ENCODE measurements around the gene SLC13A3.

The SLC13A3 gene

DNA sequence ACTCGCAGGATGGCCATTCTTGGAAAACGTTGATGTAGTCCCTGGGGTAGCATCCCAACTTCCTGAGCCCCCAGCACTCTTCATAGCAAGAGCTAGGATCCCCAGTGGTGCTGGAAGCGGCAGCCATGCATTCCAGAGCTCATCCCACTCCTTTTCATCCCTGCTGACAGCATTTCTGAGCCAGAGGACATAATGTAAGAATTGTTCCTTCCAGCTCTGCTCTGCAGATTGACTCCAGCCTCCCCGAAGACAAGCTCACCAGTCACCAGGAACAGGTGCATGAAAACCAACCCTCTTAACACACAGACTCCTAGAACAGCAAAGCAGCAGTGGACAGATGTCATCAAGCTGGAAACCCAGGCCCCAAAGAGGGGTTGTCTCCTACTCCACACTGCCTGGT is 3.8 kb downstream of the SLC13A3 start:
- TF ChIP-seq, protein P1, sequence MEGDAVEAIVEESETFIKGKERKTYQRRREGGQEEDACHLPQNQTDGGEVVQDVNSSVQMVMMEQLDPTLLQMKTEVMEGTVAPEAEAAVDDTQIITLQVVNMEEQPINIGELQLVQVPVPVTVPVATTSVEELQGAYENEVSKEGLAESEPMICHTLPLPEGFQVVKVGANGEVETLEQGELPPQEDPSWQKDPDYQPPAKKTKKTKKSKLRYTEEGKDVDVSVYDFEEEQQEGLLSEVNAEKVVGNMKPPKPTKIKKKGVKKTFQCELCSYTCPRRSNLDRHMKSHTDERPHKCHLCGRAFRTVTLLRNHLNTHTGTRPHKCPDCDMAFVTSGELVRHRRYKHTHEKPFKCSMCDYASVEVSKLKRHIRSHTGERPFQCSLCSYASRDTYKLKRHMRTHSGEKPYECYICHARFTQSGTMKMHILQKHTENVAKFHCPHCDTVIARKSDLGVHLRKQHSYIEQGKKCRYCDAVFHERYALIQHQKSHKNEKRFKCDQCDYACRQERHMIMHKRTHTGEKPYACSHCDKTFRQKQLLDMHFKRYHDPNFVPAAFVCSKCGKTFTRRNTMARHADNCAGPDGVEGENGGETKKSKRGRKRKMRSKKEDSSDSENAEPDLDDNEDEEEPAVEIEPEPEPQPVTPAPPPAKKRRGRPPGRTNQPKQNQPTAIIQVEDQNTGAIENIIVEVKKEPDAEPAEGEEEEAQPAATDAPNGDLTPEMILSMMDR (IDR thresholded peaks at IDR 0.05; ENCODE audit: low read depth, low read length, missing control alignments) = no peak
- Histone ChIP-seq H3K4me3 (ENCODE audit: low read depth, low read length) (no peak overlapping the region), H3K36me3 (replicated peaks) (no peaks in the 10 kb centered on the region), H3K27ac (no peak overlapping the region), H3K27me3 (replicated peaks) (peaks cover 23% of the 10 kb centered on the region)
- in situ Hi-C loops (cut with HindIII; ENCODE audit: low pct_ligation_motif_present, low sequenced_read_pairs) = no loop called here
- no peak for DNase-seq

DNA sequence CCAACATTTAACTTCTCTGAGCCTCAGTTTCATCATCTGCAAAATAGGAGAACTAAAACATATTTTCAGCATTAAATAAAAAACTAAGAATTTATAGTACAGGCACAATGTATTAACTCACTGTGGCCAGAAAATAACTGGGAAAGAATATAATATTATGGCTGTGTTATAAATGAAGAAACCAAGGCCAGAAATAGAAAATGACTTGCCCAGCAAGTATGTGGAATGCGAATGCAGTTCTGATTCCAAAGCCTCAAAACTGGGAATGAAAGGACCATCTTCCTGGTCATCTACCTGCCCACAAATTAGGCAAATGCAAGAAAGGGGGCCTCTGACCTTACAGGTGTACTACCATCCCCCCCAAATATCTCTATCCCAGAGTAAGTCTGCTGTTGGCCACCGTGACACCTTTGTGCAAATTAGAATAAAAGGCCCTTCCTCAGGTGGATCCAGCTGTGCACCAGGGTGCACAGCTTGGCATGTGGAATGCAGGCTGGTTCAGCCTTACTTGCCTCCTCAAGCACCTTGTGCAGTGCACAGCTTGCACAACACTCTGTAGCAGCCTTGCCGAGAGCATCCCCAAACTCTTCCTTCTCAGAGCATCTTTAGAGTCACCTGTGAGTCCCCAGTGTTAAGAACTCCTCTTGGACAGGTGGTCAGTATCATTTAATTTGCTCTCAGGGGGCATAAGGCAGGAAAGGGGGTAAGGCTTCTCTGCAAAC is 4.4 kb downstream of the SLC13A3 start:
- H3K36me3 ChIP-seq (replicated peaks) = no peaks in the 10 kb centered on the region
- H3K27me3 ChIP-seq (replicated peaks) = peaks cover 21% of the 10 kb centered on the region
- no peak overlapping the region for H3K27ac ChIP-seq
- H3K4me3 ChIP-seq (ENCODE audit: low read depth, low read length) = no peak overlapping the region
- no peak for DNase-seq
- TF ChIP-seq, protein P1 (IDR thresholded peaks at IDR 0.05; ENCODE audit: low read depth, low read length, missing control alignments) = no peak
- in situ Hi-C loops (cut with HindIII; ENCODE audit: low pct_ligation_motif_present, low sequenced_read_pairs) = no loop called here

DNA sequence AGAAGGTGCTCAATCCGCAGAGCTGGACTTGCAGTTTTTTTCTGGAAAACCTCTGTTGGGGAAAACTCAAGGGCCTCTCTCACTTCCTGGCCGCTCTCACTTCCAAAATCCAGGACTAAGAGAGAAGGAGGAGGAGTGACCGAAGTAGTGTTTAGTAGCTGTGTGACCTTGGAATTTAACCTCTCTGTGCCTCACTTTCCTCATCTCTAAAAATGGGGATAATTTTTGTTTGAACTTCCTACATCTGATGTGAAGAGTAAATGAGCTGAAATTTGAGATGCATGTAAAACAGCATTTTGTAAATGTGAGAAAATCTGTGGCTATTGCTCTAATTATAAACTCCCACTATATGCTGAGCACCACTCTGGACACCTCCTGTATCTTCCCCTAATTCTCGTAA is 5.1 kb downstream of the SLC13A3 start:
- DNase-seq = no peak
- TF ChIP-seq, protein P1 (IDR thresholded peaks at IDR 0.05; ENCODE audit: low read depth, low read length, missing control alignments) = no peak
- in situ Hi-C loops (cut with HindIII; ENCODE audit: low pct_ligation_motif_present, low sequenced_read_pairs) = no loop called here
- Histone ChIP-seq H3K4me3 (ENCODE audit: low read depth, low read length) (no peak overlapping the region), H3K27ac (no peak overlapping the region), H3K27me3 (replicated peaks) (peaks cover 14% of the 10 kb centered on the region), H3K36me3 (replicated peaks) (no peaks in the 10 kb centered on the region)

DNA sequence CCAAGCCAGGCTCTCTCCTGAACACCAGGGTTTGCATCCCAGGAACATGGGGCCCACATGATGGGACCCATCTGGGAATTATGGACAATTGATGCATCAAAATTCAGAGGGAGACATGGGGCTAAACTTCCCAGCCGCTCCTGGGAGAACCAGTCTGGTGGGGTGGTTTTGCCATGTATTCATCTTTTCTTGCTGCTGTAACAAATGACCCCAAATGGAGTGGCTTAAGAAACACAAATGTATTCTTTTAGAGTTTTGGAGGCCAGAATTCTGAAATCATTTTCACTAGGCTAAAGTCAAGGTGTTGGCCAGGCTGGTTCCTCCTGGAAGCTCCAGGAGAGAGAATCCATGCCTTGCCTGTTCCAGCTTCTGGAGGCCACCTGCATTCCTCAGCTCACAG is 6.5 kb downstream of the SLC13A3 start:
- Histone ChIP-seq H3K27ac (no peak overlapping the region), H3K27me3 (replicated peaks) (peaks cover 2% of the 10 kb centered on the region), H3K4me3 (ENCODE audit: low read depth, low read length) (no peak overlapping the region), H3K36me3 (replicated peaks) (no peaks in the 10 kb centered on the region)
- in situ Hi-C loops (cut with HindIII; ENCODE audit: low pct_ligation_motif_present, low sequenced_read_pairs) = no loop called here
- TF ChIP-seq, protein P1 (IDR thresholded peaks at IDR 0.05; ENCODE audit: low read depth, low read length, missing control alignments) = no peak
- DNase-seq = no peak

DNA sequence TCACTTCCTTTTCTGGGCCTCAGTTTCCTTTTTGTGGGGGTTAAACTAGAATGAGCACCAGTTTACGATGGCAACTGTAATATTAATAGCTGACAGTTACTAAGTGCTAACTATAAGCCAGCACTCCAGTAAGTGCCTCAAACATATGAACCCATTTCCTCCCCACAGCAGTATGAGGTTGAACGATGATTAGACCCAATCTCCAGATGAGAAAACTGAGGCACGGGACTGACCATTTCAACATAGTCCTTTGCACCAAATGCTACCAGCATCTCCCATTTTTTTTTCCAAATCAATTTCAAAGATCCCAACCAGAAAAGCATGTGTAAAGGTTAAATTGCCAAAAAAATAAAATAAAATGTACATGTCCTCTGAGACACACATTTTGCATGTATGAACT is 7.1 kb downstream of the SLC13A3 start:
- TF ChIP-seq, protein P1 (IDR thresholded peaks at IDR 0.05; ENCODE audit: low read depth, low read length, missing control alignments) = no peak
- DNase-seq = no peak
- in situ Hi-C loops (cut with HindIII; ENCODE audit: low pct_ligation_motif_present, low sequenced_read_pairs) = no loop called here

DNA sequence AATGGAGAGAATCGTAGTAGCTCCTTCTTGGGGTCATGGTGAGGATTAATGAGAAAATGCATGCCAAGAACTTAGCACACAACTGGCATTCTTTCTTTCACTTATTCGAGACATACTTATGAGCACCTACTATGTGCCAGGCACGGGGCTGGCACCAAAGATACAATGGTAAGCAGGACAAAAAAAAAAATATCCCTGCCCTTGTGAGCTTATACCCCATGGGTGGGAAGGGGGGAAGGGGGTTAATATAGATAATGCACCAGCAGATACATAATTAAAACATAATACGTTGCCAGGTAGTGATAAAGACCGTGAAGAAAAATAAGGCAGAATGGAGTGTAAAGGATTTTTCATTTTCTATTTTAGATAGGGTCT is 8.3 kb downstream of the SLC13A3 start:
- Histone ChIP-seq H3K27ac (no peak overlapping the region), H3K4me3 (ENCODE audit: low read depth, low read length) (no peak overlapping the region), H3K27me3 (replicated peaks) (no peaks in the 10 kb centered on the region), H3K36me3 (replicated peaks) (no peaks in the 10 kb centered on the region)
- TF ChIP-seq, protein P1 (IDR thresholded peaks at IDR 0.05; ENCODE audit: low read depth, low read length, missing control alignments) = no peak
- DNase-seq = no peak
- in situ Hi-C loops (cut with HindIII; ENCODE audit: low pct_ligation_motif_present, low sequenced_read_pairs) = no loop called here

More for the DNA sequence above, 7.1 kb downstream of the SLC13A3 start:
- Histone ChIP-seq H3K4me3 (ENCODE audit: low read depth, low read length) (no peak overlapping the region), H3K27ac (no peak overlapping the region), H3K27me3 (replicated peaks) (peaks cover 2% of the 10 kb centered on the region), H3K36me3 (replicated peaks) (no peaks in the 10 kb centered on the region)
